Measurements from ENCODE around the gene DAB1.

DNA sequence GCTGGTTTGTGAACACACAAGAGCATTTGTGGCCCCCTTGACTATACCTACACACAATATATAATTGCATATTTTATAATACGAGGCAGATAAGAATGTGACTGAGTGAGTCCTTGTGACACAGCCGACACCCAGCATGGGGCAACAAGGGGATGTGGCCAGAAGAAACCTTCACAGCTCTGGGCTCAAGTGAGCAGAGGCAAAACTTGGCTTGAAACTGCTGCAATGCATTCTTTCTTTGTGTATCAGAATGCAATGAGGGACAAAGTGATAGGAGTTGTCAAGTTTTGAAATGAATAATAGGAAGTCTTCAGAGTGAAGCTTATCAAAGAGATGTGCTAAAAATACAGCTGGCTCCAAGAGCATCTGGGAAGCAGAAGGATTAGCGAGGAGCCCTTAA is 334.0 kb downstream of the DAB1 start:
- TF ChIP-seq EZH2 (IDR thresholded peaks at IDR 0.05; ENCODE audit: borderline replicate concordance, insufficient read depth, low read length, poor library complexity, severe bottlenecking), result no peak
- TF ChIP-seq, protein P1, sequence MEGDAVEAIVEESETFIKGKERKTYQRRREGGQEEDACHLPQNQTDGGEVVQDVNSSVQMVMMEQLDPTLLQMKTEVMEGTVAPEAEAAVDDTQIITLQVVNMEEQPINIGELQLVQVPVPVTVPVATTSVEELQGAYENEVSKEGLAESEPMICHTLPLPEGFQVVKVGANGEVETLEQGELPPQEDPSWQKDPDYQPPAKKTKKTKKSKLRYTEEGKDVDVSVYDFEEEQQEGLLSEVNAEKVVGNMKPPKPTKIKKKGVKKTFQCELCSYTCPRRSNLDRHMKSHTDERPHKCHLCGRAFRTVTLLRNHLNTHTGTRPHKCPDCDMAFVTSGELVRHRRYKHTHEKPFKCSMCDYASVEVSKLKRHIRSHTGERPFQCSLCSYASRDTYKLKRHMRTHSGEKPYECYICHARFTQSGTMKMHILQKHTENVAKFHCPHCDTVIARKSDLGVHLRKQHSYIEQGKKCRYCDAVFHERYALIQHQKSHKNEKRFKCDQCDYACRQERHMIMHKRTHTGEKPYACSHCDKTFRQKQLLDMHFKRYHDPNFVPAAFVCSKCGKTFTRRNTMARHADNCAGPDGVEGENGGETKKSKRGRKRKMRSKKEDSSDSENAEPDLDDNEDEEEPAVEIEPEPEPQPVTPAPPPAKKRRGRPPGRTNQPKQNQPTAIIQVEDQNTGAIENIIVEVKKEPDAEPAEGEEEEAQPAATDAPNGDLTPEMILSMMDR (IDR thresholded peaks at IDR 0.05; ENCODE audit: poor library complexity, severe bottlenecking), result no peak

All from neural cell (in vitro differentiated cells).